ENCODE results near the gene GTSE1.

The GTSE1 gene

DNA sequence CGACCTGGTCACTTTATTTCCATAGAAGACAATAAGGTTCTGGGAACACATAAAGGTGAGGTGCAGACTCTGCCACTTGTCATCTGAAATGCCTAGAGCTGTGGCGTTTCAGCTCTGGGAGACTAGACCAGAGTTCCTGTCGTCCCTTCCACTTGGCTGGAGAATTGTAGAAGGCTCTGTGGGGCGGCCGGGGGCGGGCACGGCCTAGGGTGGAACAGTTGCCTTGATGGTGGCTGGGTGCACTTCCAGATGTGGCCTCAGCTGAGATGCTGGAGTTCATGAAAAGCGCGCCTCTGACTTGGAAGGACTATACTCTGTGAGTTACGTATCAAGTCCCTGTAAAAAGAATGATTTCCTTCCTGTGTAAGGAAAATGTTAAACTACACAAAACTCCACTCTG, 55.6 kb downstream of the GTSE1 start:
- no peak for DNase-seq (ENCODE audit: low read depth)

DNA sequence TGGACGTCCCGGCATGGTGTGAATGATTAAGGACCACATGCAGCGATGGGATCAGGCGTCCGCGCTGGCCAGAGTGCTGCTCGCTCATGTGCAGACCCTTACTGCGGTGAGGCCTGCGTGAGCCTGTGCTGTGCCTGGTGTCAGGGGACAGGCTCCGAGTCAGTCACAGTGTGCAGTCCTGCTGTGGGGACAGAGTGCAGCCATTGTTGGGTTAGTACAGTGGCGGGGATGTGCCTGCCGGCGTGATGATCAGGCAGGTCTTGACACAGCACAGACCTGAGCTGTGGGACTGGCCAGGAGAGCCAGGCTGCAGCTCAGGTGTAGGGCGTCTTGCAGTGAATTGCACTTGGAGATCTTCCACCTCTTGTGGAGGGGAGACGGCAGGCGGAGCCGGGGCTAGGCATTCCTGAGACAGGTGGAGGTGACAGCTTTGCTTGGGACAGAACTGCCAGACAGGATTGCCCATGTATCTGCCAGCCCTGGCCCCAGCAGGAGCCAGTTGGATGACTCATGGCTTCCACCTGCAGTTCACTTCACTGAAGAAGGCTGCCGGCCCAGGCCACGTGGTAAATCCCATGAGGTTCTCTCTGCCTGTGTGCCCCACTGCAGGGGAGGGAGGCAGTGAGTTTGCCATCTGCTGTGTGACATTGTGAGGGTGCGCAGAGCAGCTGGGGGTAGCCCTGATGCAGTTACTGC, 56.2 kb downstream of the GTSE1 start:
- no peak for DNase-seq (ENCODE audit: low read depth)

DNA sequence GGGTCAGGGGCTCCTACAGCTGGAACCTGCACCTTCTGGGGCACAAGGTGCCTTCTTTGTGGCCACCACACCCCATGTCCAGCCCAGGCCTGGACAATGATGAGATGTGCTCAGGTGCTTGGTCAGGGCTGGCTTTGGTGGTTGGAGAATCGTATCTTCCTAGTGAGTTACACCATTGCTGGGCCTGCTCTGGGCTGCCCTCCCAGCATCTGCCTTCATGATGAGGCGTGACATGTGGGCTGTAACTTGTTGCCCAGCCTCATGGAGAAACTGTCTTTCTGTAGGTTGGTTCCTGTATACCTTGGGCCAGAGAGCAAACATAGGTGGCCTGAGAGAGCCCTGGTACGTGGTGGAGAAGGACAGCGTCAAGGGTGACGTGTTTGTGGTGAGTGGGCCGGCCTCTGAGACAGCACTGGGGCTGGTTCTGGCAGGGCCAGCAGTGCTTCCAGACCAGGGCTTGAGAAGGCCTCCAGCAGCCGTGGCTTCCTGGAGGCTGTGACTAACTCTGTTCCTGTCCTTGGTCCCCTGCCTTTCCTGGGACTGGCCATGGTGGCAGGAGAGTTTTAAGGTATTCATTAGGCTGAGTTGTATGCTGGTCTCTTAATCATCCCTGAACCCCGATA, 56.9 kb downstream of the GTSE1 start:
- DNase-seq (ENCODE audit: low read depth), result no peak

- DNase-seq (ENCODE audit: low read depth), result no peak
Observed at GRCh38 chr22:46354176-46354992, 57.7 kb downstream of the GTSE1 start.

- DNase-seq (ENCODE audit: low read depth), result no peak
Observed at GRCh38 chr22:46354993-46355305, 58.3 kb downstream of the GTSE1 start.

DNA sequence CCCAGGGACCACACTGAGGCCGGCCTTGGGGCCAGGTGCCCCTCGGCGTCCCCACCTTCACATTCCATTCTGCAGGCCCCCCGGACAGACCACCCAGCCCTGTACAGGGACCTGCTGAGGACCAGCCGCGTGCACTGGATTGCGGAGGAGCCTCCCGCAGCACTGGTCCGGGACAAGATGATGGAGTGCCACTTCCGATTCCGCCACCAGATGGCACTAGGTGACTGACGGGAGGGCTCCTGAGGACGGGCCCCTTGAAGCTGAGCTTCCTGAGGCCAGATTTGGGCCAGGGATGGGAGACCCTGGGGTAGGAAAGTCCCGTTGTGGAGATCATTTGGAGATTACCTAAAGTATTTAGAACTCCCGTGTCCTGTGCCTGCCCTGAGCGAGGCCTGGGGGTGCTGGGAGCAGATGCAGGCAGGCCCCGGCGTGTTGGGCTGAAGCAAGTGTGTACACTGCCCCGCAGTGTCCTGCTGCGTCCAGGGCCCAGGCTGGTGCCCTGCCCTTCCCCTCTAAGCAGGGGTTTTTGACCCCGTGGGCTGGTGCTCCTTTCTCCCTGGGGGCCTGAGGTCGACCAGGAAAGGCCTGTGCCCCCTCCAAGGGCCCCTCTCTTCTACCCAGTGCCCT, 58.8 kb downstream of the GTSE1 start:
- DNase-seq (ENCODE audit: low read depth), result no peak

GRCh38 chr22:46355996-46356471, 59.4 kb downstream of the GTSE1 start:
- no peak for DNase-seq (ENCODE audit: low read depth)

DNA sequence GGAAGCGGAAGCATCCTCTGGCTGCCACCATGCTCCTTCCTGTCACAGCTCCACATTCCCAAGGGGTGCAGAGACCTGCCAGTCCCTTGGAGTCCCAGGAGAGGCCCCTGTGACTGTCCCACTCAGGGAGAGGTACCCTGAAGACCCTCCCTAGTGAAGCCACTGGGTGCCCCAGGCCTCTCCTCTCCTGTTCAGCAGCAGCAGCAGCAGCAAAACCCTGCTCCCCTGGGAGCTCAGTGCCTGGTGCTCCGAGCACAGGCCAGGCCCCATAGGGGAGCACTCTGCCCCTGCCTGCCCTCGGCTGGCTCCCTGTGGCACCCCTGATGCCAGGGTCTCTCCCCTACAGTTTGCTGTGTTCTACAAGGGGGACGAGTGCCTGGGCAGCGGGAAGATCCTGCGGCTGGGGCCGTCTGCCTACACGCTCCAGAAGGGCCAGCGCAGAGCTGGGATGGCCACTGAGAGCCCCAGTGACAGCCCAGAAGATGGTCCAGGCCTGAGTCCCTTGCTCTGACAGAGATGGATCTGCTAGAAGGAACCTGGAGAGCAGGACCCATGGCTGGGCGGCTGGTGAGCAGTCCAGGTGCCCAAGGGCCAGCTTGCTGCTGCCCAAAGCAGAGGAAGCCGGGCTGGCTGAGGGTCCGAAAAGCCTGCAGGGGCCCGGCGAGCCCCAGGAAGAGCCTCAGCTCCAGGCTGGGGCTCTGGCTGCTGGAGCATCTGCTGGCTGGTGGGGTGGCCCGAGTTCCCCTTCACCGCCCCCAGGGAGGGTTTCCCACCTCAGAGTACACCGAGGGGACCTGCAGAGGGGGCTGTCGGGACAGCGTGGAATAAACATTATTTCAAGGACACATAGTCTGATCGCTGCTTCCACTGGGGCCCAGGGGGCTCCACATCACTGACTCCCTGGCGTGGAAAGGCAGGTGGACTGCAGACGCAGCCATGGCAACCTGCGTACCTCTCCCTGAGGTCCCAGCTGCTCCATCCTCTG, 60.1 kb downstream of the GTSE1 start:
- no peak for DNase-seq (ENCODE audit: low read depth)

DNA sequence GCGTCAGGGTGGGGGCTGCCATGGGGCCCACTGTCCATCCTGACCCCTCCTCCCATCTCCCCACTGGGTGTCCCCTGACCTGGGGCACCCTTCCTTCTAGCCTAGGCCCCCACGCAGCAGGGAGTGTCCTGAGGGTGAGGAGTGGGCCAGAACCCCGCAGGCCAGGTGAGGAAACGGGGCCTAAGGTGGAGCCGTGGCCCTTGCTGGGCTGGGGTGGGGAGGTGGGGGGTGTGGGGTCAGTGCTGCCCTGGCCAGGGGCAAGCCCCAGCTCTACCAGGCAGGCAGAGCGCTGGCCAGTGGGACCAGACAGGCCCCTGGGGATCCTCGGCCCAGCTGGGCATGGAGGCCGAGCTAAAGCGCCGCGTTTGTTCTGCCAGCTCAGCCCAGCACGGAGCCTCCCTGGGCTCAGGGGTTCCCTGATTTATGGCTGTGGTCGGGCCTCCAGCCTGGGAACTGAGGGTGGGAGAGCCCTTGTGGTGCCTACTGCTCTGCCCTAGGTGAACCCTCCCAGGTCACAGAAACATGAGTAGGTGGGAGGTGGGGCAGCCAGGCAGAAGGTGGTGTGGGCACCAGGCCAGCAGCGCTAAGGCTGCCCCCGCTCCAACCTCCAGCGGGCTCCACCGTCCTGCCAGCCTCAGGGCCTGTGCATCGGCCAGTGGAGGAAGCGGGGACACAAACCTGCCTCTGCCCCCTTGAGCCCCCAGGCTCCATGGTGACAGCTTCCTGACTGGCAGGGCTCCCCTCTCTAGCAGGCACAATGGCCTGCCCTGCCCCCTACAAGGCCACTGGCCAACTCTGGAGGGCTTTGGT, 61.2 kb downstream of the GTSE1 start:
- no peak for DNase-seq (ENCODE audit: low read depth)

DNA sequence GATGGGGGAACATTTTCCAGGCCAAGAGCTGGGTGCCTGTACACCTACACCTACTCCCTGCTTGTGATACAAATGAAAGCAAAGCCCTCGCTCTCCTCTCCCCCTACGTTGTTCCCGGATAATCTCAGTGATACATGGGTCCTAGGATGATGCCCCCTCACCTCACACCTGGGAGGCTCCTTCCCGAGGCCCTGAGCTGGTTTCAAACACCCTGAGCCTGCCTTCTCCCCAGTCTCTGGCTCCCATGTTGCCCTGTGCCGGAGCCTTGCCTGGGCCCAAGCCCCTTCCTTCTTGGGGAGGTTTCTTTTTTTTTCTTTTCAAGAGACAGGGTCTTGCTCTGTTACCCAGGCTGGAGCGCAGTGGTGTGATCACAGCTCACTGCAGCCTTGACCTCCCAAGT, 62.1 kb downstream of the GTSE1 start:
- DNase-seq (ENCODE audit: low read depth), result no peak

- DNase-seq (ENCODE audit: low read depth), result no peak
Observed at GRCh38 chr22:46359362-46359761, 62.7 kb downstream of the GTSE1 start.

- no peak for DNase-seq (ENCODE audit: low read depth)
Observed at GRCh38 chr22:46360097-46360496, 63.4 kb downstream of the GTSE1 start.

DNA sequence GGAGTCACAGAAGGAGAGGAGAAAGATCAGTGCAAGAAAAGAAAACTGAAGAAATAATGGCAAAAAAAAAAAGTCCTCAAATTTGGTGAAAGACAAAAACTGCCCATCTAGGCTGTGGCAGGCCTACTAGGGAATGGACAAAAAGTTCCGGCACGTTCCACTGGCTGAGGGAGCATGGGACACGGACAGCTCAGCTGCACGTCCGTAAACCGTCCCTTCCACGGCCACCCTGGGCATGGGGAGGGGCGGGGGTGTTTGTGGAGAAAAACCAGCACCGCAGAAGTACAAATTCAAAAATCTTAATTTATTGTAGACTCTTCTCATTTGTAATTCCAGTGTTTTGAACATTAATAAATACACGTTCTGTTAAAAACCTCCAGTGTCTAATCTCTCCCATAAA, 64.2 kb downstream of the GTSE1 start:
- DNase-seq (ENCODE audit: low read depth), result no peak

DNA sequence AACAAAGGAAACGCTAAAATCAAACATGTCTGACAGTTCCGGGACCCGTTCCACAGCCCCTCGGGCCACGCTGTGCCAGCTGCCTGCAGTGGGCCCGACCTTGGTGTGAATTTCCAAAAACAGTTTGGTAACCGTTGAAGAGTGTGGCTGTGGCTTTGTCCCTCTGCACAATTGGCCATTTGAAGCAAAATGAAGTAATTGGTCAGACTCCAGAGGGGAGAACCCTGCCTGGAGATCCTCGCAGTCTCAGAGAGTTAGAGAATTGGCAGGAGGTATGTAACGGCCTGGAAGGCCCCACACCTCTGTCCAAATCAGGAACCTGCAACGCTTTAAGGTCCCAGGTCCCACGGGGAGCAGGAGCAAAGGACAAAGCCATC, 65.1 kb downstream of the GTSE1 start:
- DNase-seq (ENCODE audit: low read depth), result no peak

DNA sequence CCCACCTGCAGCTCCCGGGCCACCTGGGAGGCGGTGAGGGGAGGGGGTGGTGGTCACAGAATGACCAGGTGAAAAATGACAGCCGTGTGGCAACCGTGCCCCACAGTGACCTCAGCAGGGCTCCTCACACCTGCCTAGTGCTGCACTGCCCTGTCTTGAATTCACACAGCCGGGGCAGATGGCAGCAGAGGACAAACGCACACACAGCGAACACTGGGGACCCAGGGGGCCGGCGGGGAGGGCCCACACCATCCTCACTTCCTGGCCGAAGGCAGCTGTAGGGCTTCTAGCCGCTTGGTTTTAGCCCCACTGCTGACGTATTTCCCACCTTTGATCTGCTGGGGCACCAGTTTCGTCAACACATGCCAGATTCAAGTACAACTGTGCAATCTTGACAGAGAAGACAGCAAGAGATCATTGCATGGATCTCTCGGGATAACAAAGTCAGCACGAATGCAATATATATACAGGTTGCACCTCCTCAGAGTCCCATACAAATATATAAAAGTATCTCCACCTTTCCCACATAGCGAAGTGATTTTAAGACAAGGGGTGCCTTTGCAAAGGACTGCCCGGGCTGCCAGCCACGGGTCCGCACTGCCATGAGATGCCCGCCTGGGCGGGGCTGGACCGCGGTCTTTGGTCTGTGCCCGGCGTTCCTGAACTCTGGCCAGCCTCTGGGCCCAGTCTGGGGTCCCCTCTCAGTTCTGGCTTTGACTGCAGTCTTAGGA, 65.7 kb downstream of the GTSE1 start:
- no peak for DNase-seq (ENCODE audit: low read depth)

DNA sequence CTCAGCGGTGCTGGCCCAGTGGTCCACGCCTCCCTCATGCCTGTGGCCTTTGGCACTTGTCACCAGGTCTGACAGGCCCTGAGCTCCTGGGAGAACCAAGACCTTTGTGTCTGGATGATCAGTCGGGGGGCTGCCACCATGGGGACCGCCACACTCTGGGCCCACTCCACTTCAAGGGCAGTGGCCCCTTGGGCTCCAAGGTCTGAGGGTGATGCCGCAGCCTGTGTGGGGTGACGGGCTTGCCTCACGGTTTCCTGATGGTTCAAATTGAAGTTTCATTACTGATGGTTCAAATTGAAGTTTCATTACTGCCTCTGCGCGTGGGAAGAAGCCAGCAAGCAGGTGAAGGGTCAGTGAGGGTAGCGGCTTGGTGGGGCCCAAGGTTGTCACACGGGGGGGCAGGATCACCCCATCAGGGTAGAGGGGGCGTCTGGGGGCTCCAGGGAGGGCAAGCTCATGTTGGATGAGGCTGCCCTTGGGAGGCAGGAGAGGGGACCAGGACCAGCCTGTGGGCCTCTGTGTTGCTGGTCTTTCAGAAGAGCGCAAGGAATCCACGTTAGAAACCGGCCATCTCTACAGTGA, 66.4 kb downstream of the GTSE1 start:
- DNase-seq (ENCODE audit: low read depth), result no peak

- DNase-seq (ENCODE audit: low read depth), result no peak
Observed at GRCh38 chr22:46363611-46364321, 67.1 kb downstream of the GTSE1 start.

DNA sequence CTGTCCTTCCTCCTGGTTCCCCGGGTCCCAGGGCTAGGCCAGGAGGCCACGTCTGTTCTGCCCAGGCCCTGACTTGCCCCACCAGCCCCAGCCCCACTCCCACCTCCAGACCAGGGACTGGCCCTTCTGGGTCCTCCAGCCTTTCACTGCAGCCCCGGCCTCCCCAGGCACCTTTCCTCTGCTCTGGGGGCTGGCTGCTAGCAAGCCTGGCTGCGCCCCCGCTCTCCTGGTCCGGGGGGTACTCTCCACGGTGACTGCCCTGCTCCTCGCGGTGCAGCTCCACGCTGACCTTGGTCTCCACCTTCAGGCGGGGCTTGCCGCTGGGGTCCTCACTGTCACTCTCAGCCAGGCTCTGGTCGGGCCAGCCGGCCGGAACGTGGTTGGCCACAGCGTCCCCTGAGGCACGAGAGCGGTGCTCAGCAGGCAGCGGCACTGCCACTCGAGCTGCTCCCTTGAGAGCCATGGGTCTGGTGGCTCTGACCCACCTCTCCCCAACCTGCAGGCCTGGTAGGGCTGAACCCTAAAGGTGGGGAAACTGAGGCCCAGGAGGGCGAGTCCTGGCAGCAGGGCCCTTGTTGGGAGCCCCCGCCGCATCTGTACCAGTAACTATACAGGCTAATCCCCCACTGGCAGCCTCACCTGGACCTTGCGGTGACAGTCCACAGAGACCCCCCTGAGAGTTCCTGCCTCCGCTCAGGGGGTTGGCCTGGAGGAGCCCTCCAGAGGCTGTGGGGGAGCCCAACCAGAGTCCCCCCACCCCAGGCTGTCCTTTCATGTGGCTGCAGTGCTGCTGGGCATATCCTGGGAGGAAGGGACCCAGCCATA, 67.9 kb downstream of the GTSE1 start:
- DNase-seq (ENCODE audit: low read depth), result no peak

All from stimulated activated CD8-positive, alpha-beta memory T cell treated with anti-CD3 and anti-CD28 coated beads, Interleukin-12 subunit alpha, Interleukin-12 subunit beta, amount 100 ng/mL, for 4 hours (primary cell).